NCI-H748 treated with DMSO at 0.1 percent for 48 hours (cell line): ENCODE measurements around the gene TEX53.

Experiments
- DNase-seq: peaks from one replicate; lab custom pipeline; 2025; lab: John Stamatoyannopoulos, UW

TEX53 gene

DNA sequence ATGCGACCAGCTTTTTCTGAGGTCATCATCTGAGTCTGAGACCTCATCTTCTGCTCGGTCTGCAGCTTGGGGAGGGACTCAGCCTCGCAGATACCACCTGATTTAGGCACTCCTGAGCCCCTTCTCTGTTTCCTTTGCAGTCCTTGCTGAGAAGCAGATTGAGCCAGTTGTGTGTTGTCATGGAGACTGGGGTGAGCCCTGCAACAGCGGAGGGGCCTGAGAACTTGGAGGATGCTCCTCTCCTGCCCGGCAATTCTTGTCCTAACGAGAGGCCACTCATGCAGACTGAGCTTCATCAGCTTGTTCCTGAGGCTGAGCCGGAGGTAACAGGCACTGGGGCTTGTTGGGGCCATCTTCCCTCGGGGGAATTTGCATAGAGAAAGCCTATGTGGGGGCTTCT, 19.2 kb downstream of the TEX53 start:
- DNase-seq: no peak

- DNase-seq: no peak
Observed at GRCh38 chr9:114634387-114634786, 23.2 kb downstream of the TEX53 start.

GRCh38 chr9:114633438-114634089, 24.0 kb downstream of the TEX53 start:
- DNase-seq: no peak

- DNase-seq: no peak
Observed at GRCh38 chr9:114631166-114631565, 26.4 kb downstream of the TEX53 start.

- DNase-seq: no peak
Observed at GRCh38 chr9:114629563-114630090, 28.0 kb downstream of the TEX53 start.

- no peak for DNase-seq
Observed at GRCh38 chr9:114627553-114627952, 30.1 kb downstream of the TEX53 start.

- DNase-seq: no peak
Observed at GRCh38 chr9:114626415-114627020, 31.1 kb downstream of the TEX53 start.

DNA sequence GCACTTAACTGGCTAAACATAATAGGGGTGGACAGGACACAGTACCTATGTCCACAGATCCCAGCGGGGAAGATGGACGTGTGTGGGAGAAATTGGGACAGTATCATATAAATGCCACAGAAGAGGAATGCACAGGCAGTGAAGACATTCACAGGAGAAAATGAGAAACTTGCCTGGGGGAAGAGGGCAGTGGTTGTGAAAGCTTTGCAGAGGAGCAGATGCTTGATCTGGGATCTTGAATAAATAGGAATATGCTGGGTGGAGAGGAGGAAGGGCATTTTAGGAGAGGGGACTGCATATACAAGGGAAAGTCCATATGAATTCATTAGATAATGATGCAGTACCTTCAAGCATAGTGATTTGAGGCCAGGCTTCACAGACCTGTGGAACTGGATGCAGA, 32.9 kb downstream of the TEX53 start:
- no peak for DNase-seq

- no peak for DNase-seq
Observed at GRCh38 chr9:114621975-114622609, 35.5 kb downstream of the TEX53 start.

DNA sequence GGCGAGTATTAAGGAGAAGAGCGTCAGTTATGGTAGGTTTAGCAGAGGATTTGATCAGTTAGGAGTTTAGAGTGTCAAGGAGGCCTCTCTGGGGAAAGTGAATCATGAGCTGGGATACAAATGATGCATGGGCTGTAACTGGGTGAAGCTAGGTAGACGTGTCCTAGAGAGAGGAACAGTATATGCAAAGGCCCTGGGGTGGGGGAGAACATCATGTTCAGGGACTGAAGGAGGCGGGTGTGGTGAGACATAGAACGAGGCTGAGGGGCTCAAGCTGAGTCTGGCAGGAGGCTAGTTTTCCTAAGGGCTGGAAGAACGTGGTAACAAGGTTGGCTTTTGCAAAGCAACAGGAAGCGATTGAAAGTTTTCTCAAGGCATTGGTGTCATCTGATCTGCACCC, 36.0 kb downstream of the TEX53 start:
- no peak for DNase-seq

DNA sequence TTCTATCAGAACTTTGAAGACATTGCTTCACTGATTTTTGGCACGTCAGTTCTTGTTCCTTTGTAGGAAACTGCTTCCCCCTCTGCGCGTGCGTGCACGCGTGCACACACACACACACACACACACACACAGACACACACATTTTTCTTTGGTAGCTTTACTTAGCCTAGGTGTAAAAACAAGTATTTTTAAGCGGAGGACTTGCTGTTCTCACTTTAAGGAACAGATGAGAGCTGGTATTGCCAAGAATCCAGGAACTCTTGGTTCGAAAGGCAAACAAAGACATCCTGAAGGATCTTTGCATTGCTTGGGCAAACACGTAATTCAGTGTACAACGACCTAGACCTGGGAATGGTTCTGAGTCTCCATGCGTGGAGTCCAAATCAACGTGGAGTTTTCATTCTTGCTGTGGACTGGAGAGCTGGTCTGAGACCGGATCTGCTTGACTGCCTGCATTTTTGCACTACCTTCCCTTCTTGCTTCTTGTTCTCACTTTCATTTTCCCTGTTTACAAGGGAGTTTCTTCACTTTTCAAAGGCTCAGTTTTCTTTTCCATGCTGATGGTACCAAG, 38.3 kb downstream of the TEX53 start:
- no peak for DNase-seq

DNA sequence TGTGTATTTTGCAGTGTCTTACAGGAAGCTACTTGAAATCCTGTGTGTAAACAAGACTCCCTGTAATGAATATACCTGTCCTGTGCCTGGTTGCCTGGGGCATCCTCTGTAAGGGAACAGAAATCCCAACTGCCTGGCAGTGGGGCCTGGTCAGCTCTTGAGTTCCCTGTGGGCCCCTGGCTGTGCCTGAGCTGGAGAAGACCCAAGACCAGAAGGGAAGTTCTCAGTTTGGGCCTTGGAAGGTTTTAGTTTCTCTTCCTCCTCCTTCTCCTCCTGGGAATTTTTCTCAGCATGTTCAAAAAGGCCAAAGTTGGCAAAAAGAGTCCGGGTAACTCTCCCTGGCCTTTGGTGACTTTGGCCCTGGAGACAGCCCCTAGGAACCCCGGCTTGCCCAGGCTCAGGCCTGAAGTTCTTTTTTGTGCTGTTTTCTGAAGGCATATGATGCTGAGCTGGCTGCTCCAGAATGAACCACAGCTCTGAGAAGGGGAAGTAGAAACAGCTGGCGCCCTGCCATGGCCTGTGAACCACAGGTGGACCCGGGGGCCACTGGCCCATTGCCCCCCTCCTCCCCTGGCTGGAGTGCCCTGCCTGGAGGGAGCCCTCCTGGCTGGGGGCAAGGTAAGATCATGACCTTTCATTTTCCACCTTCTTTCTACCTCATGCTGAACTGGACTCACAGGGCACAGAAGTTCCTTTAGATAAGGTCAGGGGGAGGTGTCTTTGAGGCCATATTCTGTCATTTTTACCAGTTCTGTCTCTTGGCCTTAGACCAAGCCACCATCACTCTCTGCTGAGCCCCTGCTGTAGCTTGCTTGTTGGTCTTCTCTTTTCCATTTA, 40.7 kb downstream of the TEX53 start:
- DNase-seq: no peak

DNA sequence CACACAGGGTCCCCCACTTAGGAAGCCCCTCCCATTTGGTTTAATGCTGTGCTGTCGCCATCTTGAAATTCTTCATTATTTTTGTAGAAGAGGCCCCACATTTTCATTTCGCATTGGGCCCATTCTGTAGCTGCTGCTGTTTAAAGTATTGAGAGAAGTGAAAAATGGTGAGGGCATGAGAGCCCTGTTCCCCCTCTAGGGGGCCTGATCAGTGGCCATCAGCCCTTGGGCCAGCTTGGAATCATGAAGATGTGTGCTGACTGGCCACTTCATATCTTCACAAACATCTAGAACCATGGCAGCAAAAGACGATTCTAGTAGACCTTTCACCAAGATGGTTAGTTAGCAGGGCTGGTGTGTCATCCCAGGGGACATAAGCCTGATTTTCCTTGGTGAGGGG, 43.2 kb downstream of the TEX53 start:
- DNase-seq: no peak

DNA sequence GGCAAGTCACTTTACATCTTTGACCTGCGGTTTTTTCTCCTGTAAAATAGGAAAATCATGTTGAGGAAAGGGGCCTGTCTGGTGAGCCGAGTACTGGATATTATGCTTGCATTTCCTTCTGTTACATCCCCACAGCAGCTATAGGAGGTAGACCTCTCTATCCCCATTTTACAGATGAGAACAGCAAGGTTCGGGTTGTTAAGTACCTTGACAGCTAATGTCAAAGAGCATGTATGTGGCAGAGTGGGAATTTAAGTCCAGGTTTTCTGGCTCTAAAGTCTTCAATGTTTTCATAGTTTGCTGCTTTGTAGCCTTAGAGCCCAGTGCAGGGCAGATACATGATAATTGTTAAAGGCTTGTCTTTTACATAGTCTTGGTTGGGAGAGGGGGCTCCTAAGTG, 43.7 kb downstream of the TEX53 start:
- DNase-seq: no peak

DNA sequence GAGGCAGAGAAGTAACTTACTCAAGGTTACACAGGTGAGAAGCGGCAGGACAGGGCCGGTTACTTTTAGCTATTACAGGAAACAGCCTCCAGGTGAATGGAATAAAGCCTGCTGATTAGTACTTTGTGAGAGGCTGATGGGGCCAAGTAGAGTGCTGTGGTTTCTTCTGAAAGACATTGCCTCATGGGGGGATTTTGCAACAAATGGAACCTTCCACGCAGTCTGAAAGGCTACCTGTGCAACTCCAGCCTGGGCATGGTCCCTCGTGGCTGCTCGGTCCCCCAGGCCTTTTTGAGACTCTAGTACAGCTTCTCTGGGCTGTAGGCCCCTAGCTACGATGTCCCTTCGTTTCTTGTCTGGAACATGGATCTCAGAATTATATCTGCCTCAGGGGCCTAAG, 44.5 kb downstream of the TEX53 start:
- no peak for DNase-seq

DNA sequence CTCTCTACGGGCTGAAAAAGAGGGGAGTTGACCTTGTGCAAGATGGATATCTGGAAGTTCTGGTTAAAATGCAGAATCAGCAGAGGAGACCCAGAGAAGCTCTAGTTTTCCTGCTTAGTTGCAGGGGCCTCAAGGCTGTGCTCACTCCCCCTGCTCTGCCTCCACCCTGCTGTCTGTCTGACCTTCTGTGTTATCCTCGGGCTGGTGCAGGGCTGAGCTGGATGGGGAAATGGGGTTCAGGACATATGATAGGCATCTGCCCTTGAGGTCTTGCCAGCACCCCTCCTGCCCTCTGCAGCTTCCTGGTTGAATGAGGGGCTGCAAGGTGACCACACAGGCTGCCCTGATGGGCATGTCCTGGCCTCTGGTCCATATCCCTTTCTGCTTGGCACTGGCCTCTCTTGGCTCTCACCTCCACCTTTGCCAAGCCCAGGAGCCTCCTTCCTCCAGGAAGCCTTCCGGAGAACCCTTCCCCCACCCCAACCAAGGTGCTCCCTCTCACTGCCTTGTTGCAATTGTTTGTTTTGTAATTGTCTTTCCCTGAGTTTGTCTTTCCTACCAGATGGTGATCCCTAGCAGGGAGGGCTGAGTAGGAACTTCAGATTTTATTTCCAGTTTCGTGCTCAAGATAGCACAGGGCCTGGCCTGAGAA, 45.2 kb downstream of the TEX53 start:
- no peak for DNase-seq

- DNase-seq: peak; percentile 34
Observed at GRCh38 chr9:114611516-114612271, 45.9 kb downstream of the TEX53 start.

DNA sequence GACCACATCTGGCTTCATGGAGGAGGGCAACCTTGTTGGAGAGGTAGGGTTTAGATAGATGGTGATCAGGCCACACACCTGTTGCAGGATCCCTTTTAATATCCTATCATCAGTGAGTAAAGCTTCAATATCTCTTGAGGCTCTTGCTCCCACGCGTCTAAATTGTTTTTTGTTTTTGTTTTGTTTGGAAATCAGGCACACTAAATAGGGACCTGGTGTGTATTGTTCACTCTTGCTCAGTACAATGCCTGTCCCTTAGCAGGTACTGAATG, 49.1 kb downstream of the TEX53 start:
- DNase-seq: no peak

DNA sequence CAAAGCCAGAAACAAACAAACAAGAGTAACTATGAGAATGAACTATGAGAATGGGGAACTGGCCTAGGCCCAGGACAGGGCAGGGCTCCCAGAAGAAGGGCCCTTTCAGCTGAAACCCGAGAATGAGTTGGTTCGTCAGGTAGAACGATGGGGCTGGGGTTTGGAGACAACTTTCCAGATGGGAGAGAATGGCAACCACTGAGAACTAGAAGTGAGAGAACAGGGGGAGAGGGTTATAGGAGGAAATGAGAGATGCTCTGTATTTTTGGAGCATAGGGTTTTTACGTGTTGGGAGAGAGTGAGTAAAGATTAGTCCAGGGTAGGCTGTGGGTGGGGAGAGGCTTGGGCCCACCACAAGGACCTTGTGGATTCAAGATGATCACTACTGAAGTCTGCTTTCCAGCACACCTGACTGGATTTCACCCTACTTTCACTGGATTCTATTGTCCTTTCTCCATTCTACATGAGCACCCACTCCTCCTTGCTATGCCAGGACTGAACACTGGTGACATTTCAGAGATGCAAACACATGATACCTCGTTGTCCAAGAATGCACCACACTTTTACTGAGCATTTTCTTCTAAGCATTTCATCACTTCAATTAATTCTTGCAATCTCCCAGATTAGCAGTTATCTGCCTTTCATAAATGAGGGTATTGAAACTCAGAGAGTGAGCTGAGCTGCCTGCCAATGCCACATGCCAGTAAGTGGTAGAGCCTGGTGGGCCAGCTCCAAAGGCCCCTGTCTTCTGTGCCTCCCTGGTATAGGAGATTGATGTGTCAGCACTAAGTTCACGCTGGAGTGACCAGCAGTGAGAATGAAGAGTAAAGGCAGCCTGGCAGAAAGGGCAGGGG, 49.7 kb downstream of the TEX53 start:
- no peak for DNase-seq

- DNase-seq: no peak
Observed at GRCh38 chr9:114606597-114607207, 50.9 kb downstream of the TEX53 start.
